SJCRH30 (cell line): ENCODE data around the gene CAMTA1. TPM values are rescaled to one million over a fixed set of nuclear protein-coding genes. Genes with fewer than 3 reads are reported as not detected.
A peak's percentile ranks its signal among the peaks of the same experiment; 100 is the strongest.

ENCODE experiments used
- DNase-seq, 2 experiments: peaks; one replicate each; pipeline ENCODE4 v3.0.0-alpha.2; 2015 to 2020
- H3K27ac ChIP-seq: fragments of 250-450 bp; sonication (Bioruptor Pico); 2 replicates; pipeline ENCODE4 v1.5.1; 2020; ENCODE audit warnings: mild to moderate bottlenecking, moderate library complexity
- H3K27me3 ChIP-seq: fragments of 250-450 bp; sonication (Bioruptor Pico); 2 replicates; pipeline ENCODE4 v1.5.1; 2020; ENCODE audit warnings: mild to moderate bottlenecking, moderate library complexity
- H3K36me3 ChIP-seq: fragments of 250-450 bp; sonication (Bioruptor Pico); 2 replicates; pipeline ENCODE4 v1.5.1; 2020; ENCODE audit warnings: mild to moderate bottlenecking, moderate library complexity
- H3K4me1 ChIP-seq: fragments of 250-450 bp; sonication (Bioruptor Pico); 2 replicates; pipeline ENCODE4 v1.5.1; 2020; ENCODE audit warnings: mild to moderate bottlenecking, moderate library complexity
- H3K4me3 ChIP-seq: fragments of 250-450 bp; sonication (Bioruptor Pico); 2 replicates; pipeline ENCODE4 v1.5.1; 2020; ENCODE audit warnings: mild to moderate bottlenecking, moderate library complexity
- H3K9me3 ChIP-seq: fragments of 250-450 bp; sonication (Bioruptor Pico); replicated peaks from 2 replicates; pipeline ENCODE4 v1.5.1; 2020; ENCODE audit warnings: mild to moderate bottlenecking, moderate library complexity
- total RNA-seq: library from RNA; depleted of rRNA; stranded (reverse); fragments of >200 nt; shearing (Covaris generic); gene quantifications from 2 replicates; pipeline ENCODE4 v1.2.3, GENCODE V29; 2014

The CAMTA1 gene
- total RNA-seq, 1 experiment from 2014 or later = 153 TPM

DNA sequence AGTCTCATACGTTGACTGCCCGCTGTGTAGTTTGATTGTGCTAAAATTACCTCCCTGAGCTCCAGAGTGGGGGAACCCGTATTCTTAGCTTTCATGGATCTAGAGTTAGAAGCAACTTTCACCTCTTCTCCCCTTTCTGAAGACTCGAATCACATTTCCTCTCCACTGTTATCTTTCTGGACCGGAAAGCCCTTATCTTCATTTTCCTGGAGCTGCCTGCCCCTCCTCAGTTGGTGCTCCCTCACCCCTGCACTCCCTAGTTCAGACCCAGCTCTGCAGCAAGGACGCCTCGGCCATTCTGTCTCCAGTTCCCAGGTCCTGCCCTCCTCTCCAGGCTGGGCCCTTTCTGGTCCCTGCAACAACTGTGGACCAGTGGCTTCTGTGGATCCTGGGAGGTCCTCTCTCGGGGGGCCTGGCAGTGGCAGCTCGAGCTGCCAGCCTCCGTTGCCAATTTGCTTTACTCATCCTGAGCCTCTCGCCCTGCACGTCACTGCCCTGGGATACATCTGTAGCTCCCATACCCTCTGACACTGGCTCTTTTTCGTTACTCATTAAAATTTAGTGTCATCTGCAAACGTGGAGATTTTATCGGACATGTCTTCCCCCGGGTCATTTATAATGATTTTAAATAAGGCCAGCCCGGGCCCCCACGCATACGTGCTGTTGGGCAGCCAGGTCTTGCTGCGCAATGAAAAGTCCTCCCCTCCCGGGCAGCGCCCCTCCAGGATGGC is 844.4 kb downstream of the CAMTA1 start:
- H3K4me3 ChIP-seq = no peak overlapping the region
- H3K27ac ChIP-seq = no peak overlapping the region
- no peak for DNase-seq
- H3K27me3 ChIP-seq = peaks cover 83% of the 10 kb centered on the region
- H3K36me3 ChIP-seq = no peaks in the 10 kb centered on the region
- no peaks in the 10 kb centered on the region for H3K9me3 ChIP-seq
- no peaks in the 10 kb centered on the region for H3K4me1 ChIP-seq

DNA sequence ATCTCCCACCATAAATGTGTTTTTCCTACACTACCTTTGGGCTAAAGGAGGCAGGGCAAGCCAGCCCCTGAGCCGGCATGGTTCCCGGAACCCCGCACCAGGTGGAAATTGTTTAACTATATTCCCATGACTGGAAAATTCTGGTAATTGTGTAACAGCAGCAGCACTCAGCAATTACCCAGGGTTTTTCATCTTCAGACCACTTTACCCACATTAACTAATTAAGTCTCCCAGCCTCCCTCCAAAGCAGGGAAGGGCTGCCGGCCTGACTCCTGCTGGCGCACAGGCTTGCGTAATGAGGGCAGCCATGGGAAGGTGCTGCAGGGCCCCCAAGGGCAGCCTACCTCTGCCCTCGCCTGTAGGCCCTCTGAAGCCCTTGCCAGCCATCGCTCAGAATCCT is 845.1 kb downstream of the CAMTA1 start:
- H3K27ac ChIP-seq = no peak overlapping the region
- no peaks in the 10 kb centered on the region for H3K36me3 ChIP-seq
- peaks cover 83% of the 10 kb centered on the region for H3K27me3 ChIP-seq
- H3K4me1 ChIP-seq = no peaks in the 10 kb centered on the region
- no peak for DNase-seq
- no peak overlapping the region for H3K4me3 ChIP-seq
- H3K9me3 ChIP-seq = no peaks in the 10 kb centered on the region

DNA sequence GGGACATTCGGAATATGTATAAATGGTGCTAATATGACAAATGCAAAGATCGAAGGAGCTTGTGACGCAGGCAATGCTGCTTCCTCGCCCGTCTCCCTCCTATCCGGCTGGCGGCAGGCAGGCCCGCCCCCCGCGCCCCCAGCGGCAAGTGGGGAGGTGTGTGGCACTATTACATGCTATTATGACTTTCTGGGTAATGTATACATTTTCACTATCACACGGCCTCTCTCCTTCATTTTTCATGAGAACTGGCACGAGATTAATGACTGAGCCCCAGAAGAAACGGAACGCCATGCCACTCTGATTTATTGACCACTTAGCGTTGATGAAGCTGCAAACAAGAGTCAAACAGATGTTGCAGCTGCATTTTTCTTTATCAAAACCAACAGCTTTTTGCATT is 846.9 kb downstream of the CAMTA1 start:
- H3K36me3 ChIP-seq = no peaks in the 10 kb centered on the region
- no peak overlapping the region for H3K4me3 ChIP-seq
- H3K4me1 ChIP-seq = no peaks in the 10 kb centered on the region
- peaks cover 84% of the 10 kb centered on the region for H3K27me3 ChIP-seq
- no peaks in the 10 kb centered on the region for H3K9me3 ChIP-seq
- no peak for DNase-seq
- H3K27ac ChIP-seq = no peak overlapping the region

- Histone ChIP-seq H3K27ac (no peak overlapping the region), H3K9me3 (no peaks in the 10 kb centered on the region), H3K4me1 (no peaks in the 10 kb centered on the region), H3K4me3 (no peak overlapping the region), H3K36me3 (no peaks in the 10 kb centered on the region), H3K27me3 (peaks cover 84% of the 10 kb centered on the region)
- no peak for DNase-seq
Observed at GRCh38 chr1:7632681-7633080, 847.4 kb downstream of the CAMTA1 start.

GRCh38 chr1:7633506-7634245 is 848.4 kb downstream of the CAMTA1 start:
- Histone ChIP-seq H3K27me3 (peaks cover 87% of the 10 kb centered on the region), H3K4me3 (no peak overlapping the region), H3K4me1 (no peaks in the 10 kb centered on the region), H3K27ac (no peak overlapping the region), H3K9me3 (no peaks in the 10 kb centered on the region), H3K36me3 (no peaks in the 10 kb centered on the region)
- DNase-seq = no peak

DNA sequence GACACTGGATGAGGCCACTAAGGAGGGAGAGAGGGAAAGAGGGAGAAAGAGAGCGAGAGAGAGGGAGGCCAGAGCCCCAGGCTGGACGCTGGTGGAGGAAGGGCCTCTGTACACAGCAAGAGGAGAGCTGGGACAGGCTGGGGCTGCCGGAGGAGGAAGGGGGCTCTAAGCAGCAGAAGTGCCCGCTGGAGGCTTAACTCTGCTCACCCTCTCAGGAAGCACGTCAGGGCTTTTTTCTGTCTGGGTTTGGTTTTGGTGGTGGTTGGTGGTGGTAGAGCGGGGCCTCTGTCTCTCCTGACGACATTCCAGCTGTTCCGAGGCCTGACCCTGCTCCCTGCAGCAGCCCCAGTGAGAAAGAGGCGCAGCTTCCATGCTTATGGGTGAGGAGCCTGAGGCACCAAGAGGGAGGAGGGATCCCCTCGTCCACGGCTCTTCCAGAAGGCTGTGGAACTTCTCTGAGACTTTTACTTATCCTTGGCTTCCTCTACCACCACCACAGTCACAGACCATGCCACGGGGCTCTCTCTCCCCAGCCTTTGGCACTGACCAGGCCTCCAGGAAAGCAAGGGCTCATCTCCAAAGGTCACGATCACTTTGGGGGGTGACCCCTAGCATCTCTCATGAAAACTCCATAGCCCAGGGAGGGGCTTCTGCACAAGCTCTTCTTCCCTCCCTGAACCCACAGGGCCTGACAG is 849.4 kb downstream of the CAMTA1 start:
- H3K4me3 ChIP-seq = no peak overlapping the region
- no peaks in the 10 kb centered on the region for H3K4me1 ChIP-seq
- H3K27ac ChIP-seq = no peak overlapping the region
- peaks cover 84% of the 10 kb centered on the region for H3K27me3 ChIP-seq
- H3K9me3 ChIP-seq = no peaks in the 10 kb centered on the region
- H3K36me3 ChIP-seq = no peaks in the 10 kb centered on the region
- DNase-seq = no peak

- Histone ChIP-seq H3K36me3 (no peaks in the 10 kb centered on the region), H3K4me1 (no peaks in the 10 kb centered on the region)
- DNase-seq = no peak
Observed at GRCh38 chr1:7636795-7637526, 851.7 kb downstream of the CAMTA1 start.

GRCh38 chr1:7638078-7638477 is 852.8 kb downstream of the CAMTA1 start:
- H3K9me3 ChIP-seq = no peaks in the 10 kb centered on the region
- H3K4me3 ChIP-seq = no peak overlapping the region
- no peak overlapping the region for H3K27ac ChIP-seq
- H3K4me1 ChIP-seq = no peaks in the 10 kb centered on the region
- no peaks in the 10 kb centered on the region for H3K36me3 ChIP-seq
- no peak for DNase-seq
- peaks cover 67% of the 10 kb centered on the region for H3K27me3 ChIP-seq

More at GRCh38 chr1:7636795-7637526, 851.7 kb downstream of the CAMTA1 start:
- no peaks in the 10 kb centered on the region for H3K9me3 ChIP-seq
- H3K27ac ChIP-seq = no peak overlapping the region
- H3K4me3 ChIP-seq = no peak overlapping the region
- peaks cover 78% of the 10 kb centered on the region for H3K27me3 ChIP-seq

DNA sequence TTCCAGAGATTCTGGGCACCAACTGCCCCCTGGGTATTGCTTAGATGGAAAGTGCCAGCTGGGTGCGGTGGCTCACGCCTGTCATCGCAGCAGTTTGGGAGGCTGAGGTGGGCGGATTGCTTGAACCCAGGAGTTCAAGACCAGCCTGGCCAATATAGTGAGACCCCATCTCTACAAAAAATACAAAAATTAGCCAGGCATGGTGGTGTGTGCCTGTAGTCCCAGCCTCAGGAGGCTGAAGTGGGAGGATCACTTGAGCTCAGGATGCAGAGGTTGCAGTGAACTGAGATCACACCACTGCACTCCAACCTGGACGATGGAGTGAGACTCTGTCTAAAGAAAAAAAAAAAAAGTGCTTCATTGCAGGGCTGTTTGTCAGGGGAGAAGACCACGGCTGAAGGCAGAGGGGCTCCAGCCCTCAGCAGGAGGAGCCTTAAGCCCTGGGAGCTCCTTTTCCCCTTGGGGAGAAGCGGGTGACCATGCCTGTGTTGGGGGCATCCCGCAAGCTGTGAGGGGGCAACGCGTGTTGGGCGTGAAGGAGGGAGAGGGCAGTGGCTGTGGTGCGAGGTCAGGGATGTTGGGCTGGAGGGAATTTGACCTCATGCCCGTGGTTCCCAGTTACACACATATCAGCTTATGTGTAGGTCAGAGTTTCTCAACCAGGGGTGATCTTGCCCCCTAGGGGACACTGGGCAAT is 854.3 kb downstream of the CAMTA1 start:
- Histone ChIP-seq H3K4me1 (no peaks in the 10 kb centered on the region), H3K27ac (no peak overlapping the region), H3K4me3 (no peak overlapping the region), H3K9me3 (no peaks in the 10 kb centered on the region), H3K36me3 (no peaks in the 10 kb centered on the region), H3K27me3 (peaks cover 52% of the 10 kb centered on the region)
- DNase-seq = no peak

DNA sequence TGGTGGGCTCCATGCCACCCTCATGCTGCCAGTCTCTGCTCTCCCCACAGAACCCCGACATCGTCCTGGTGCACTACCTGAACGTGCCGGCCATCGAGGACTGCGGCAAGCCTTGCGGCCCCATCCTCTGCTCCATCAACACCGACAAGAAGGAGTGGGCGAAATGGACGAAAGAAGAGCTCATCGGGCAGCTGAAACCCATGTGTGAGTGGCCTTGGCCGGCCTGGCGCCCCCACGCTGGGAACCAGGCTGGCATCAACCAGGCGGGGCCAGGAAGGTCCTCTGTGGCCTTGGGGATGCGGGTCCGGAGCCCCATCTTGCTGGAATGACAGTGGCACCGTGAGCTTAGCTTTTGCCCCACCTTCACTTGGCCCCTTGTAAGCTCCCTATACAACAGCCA is 855.1 kb downstream of the CAMTA1 start:
- no peak overlapping the region for H3K27ac ChIP-seq
- DNase-seq = no peak
- peaks cover 48% of the 10 kb centered on the region for H3K27me3 ChIP-seq
- no peaks in the 10 kb centered on the region for H3K9me3 ChIP-seq
- H3K4me3 ChIP-seq = no peak overlapping the region
- H3K4me1 ChIP-seq = no peaks in the 10 kb centered on the region
- no peaks in the 10 kb centered on the region for H3K36me3 ChIP-seq

DNA sequence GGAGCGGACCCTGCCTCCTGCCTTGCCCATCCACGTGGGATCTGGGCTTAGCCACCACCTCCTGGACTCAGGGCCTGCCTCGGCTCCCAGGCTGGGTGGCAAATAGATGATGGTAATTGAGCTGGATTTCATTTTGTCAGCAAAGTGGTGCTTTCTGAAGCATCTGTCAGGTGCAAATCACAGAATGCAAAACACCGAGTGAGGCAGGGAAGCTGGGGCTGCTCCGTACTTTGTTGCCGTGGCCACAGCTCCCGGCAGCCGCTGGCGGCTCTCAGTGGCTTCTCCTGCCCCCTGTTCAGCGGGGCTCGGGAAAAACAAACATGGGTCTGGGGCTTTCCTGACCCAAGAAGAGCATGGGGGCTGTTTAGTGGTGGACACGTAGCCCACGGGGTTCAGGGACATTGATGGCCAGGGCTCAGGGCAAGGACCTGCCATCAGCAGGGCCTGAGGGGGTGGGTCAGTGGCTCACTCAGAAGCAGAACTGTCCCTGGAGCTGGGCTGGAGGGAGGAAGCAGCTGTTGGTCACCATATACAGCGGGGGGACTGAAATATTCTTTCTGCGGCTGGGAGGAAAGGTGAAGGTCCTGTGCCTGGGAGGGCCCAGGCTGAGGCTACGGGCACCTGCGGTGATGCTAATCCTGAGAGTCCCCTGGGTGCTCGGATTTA is 855.8 kb downstream of the CAMTA1 start:
- no peak overlapping the region for H3K4me3 ChIP-seq
- H3K36me3 ChIP-seq = no peaks in the 10 kb centered on the region
- no peak for DNase-seq
- H3K4me1 ChIP-seq = peaks cover 3% of the 10 kb centered on the region; the same call in 1 of the 2 replicates
- H3K9me3 ChIP-seq = no peaks in the 10 kb centered on the region
- H3K27me3 ChIP-seq = peaks cover 44% of the 10 kb centered on the region
- no peak overlapping the region for H3K27ac ChIP-seq

- H3K27me3 ChIP-seq = peaks cover 39% of the 10 kb centered on the region
- no peak overlapping the region for H3K27ac ChIP-seq
- H3K4me3 ChIP-seq = no peak overlapping the region
- H3K9me3 ChIP-seq = no peaks in the 10 kb centered on the region
- peaks cover 3% of the 10 kb centered on the region; the same call in 1 of the 2 replicates for H3K4me1 ChIP-seq
- DNase-seq = peak in 1 of 2 experiments; percentile 24
- H3K36me3 ChIP-seq = no peaks in the 10 kb centered on the region
Observed at GRCh38 chr1:7641587-7642417, 856.5 kb downstream of the CAMTA1 start.

- Histone ChIP-seq H3K4me1 (peaks cover 3% of the 10 kb centered on the region; the same call in 1 of the 2 replicates), H3K36me3 (no peaks in the 10 kb centered on the region), H3K27ac (no peak overlapping the region), H3K27me3 (peaks cover 33% of the 10 kb centered on the region), H3K9me3 (no peaks in the 10 kb centered on the region), H3K4me3 (no peak overlapping the region)
- DNase-seq = no peak
Observed at GRCh38 chr1:7642418-7642704, 857.1 kb downstream of the CAMTA1 start.
